Measurements from ENCODE around the gene UBTF. TPM values are rescaled to one million over a fixed set of nuclear protein-coding genes. Genes with fewer than 3 reads are reported as not detected.

Gene UBTF
- total and polyA plus RNA-seq, 9 of the 15 experiments (the other 6 are each of a cell fraction or from before 2014, with no cell fraction given): 1.2 to 113 (median 83.6) TPM

- TF ChIP-seq SMAD3 (CRISPR knock-in tag; conservative IDR thresholded peaks at IDR 0.05): no peak
- TF ChIP-seq SUPT5H (IDR thresholded peaks at IDR 0.05): 0 out of 2 replicates have a peak, but pooled peaks have one; percentile 28
- TF ChIP-seq ZNF551 (CRISPR knock-in tag; IDR thresholded peaks at IDR 0.05): no peak
- 0 out of 2 replicates have a peak, but pooled peaks have one; percentile 8 for TF ChIP-seq ZNF830 (CRISPR knock-in tag; IDR thresholded peaks at IDR 0.05)
- TF ChIP-seq CC2D1A (IDR thresholded peaks at IDR 0.05): 0 out of 2 replicates have a peak, but pooled peaks have one; percentile 42
- TF ChIP-seq TOE1 (IDR thresholded peaks at IDR 0.05; ENCODE audit: borderline replicate concordance): 0 out of 2 replicates have a peak, but pooled peaks have one; percentile 27
- no peak for TF ChIP-seq TOE1 (CRISPR knock-in tag; IDR thresholded peaks at IDR 0.05; ENCODE audit: borderline replicate concordance, low read depth)
These were observed 9.6 kb downstream of the UBTF start (continued) for GRCh38 chr17:44209786-44210341.

DNA sequence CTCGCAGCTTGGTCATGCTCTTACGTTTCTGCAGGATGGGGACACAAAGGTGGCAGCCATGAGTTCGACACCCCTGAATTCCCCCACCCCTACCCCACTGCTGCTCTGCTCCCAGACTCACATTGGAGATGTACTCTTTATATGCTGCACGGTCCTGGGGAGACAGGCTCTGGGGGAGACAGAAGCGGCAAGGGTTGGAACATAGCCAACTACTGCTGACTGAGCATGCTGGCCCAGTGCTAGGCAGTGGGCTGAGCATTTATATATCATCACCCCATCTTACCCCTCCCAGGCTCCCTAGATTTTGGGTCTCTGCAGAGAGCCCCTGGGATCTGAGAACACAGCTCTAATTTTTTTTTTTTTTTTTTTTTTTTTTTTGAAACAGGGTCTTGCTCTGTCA, 11.7 kb downstream of the UBTF start:
- POLR2A ChIA-PET: interaction anchor here (0.6 to 0.9 kb wide), 4 partner anchors 10 to 126 kb away, joined by 3 read pairs; no protein-coding TSS in a partner anchor
- peaks cover 54% of the 10 kb centered on the region for H3K36me3 ChIP-seq (ENCODE audit: control insufficient read depth, insufficient read depth, low read length)

More for the DNA sequence above, 11.7 kb downstream of the UBTF start:
- TF ChIP-seq TRIM24 (IDR thresholded peaks at IDR 0.05): no peak
- TF ChIP-seq, protein P1, sequence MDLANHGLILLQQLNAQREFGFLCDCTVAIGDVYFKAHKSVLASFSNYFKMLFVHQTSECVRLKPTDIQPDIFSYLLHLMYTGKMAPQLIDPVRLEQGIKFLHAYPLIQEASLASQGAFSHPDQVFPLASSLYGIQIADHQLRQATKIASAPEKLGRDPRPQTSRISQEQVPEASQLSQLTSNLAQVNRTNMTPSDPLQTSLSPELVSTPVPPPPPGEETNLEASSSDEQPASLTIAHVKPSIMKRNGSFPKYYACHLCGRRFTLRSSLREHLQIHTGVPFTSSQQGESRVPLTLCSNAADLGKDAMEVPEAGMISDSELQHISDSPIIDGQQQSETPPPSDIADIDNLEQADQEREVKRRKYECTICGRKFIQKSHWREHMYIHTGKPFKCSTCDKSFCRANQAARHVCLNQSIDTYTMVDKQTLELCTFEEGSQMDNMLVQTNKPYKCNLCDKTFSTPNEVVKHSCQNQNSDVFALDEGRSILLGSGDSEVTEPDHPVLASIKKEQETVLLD (IDR thresholded peaks at IDR 0.05): no peak
- TF ChIP-seq BCL6 (CRISPR knock-in tag; IDR thresholded peaks at IDR 0.05): no peak
- no peak for TF ChIP-seq ZC3H4 (CRISPR knock-in tag; IDR thresholded peaks at IDR 0.05; ENCODE audit: borderline replicate concordance)
- peak; percentile 79 for TF ChIP-seq NFIC (IDR thresholded peaks at IDR 0.05)
- no peak for TF ChIP-seq ETV5 (CRISPR knock-in tag; IDR thresholded peaks at IDR 0.05; ENCODE audit: low read depth)
- TF ChIP-seq XRCC4 (IDR thresholded peaks at IDR 0.05; ENCODE audit: extremely low read depth, insufficient read depth, insufficient read length): no peak
- no peak for TF ChIP-seq POU5F1 (IDR thresholded peaks at IDR 0.05; ENCODE audit: borderline replicate concordance, low read depth, low read length, partially characterized antibody)
- TF ChIP-seq FOXJ2 (tag; IDR thresholded peaks at IDR 0.05): no peak
- TF ChIP-seq NBN (IDR thresholded peaks at IDR 0.05; ENCODE audit: low read depth): no peak
- no peak for TF ChIP-seq WHSC1 (IDR thresholded peaks at IDR 0.05; ENCODE audit: low read length)
- no peak for TF ChIP-seq ZNF165 (CRISPR knock-in tag; IDR thresholded peaks at IDR 0.05; ENCODE audit: borderline replicate concordance)
- no peak for TF ChIP-seq ZC3H11A (IDR thresholded peaks at IDR 0.05; ENCODE audit: low read depth, low read length)
- TF ChIP-seq ZNF408 (CRISPR knock-in tag; IDR thresholded peaks at IDR 0.05; ENCODE audit: low read depth): no peak
- TF ChIP-seq PML (IDR thresholded peaks at IDR 0.05; ENCODE audit: low read length): no peak
- 0 out of 2 replicates have a peak, but pooled peaks have one; percentile 7 for TF ChIP-seq NFE2 (IDR thresholded peaks at IDR 0.05; ENCODE audit: low read depth)
- TF ChIP-seq ELF4 (CRISPR knock-in tag; IDR thresholded peaks at IDR 0.05): no peak
- TF ChIP-seq ZNF316 (IDR thresholded peaks at IDR 0.05): peak; percentile 22
- H2AFZ ChIP-seq (ENCODE audit: low read depth, low read length): no peak overlapping the region
- no TSS peak for BruUV-seq (replicated peaks)
- H3K9me1 ChIP-seq (ENCODE audit: control insufficient read depth, insufficient read depth, low read length): peaks cover 4% of the 10 kb centered on the region
- ATAC-seq: no peak
- 45% methylated on average over 2 of the region's 5 CpGs for WGBS (ENCODE audit: insufficient coverage, low coverage, missing lambda C conversion rate)
- H3K4me2 ChIP-seq (ENCODE audit: insufficient read depth, low read length): no peak overlapping the region
- peaks cover 6% of the 10 kb centered on the region; the same call in 1 of the 3 replicates for H3K79me2 ChIP-seq (ENCODE audit: control insufficient read depth, insufficient read depth, low read length)
- in situ Hi-C loops (cut with MboI) (no loop called here), intact Hi-C loops (cut with micrococcal nuclease) (no loop called here)
- no peak overlapping the region for H3K27ac ChIP-seq (ENCODE audit: extremely low read depth, low read depth, low read length)
- no peak overlapping the region for H3K9ac ChIP-seq (ENCODE audit: insufficient read depth in 1 of 2, low read depth in 2 of 2, low read length in 2 of 2)
- no peak for DNase-seq (ENCODE audit: extremely low read depth in 1 of 4, low spot score in 3 of 4)
- FAIRE-seq: no peak
- H3K4me3 ChIP-seq: no peak overlapping the region
- peaks cover 37 to 57% of the 10 kb centered on the region in 2 experiments for H3K4me1 ChIP-seq (replicated peaks in 1 of 2; ENCODE audit: control insufficient read depth in 2 of 2, insufficient read depth in 2 of 2, low read length in 2 of 2)
- peaks cover 12% of the 10 kb centered on the region for H4K20me1 ChIP-seq (replicated peaks; ENCODE audit: control insufficient read depth, insufficient read depth, low read length)
- no peaks in the 10 kb centered on the region for H3K9me3 ChIP-seq (replicated peaks; ENCODE audit: control insufficient read depth, insufficient read depth, low read depth, low read length)
- CTCF ChIA-PET (ENCODE audit: low intra/inter-chr PET ratio): no interaction called here
- no peaks in the 10 kb centered on the region for H3K27me3 ChIP-seq (ENCODE audit: control insufficient read depth in 2 of 2, insufficient read depth in 2 of 2, low read length in 2 of 2)

Data from K562 (cell line).